Loucy (cell line): ENCODE data around the gene DEXI.
A peak's percentile ranks its signal among the peaks of the same experiment; 100 is the strongest.

Experiments
- H2AFZ ChIP-seq: fragments of 200-600 bp; sonication (generic); 2 replicates; pipeline ENCODE4 v1.6.0; 2016; ENCODE audit warnings: antibody characterized with exemption, mild to moderate bottlenecking, low read length, moderate library complexity
- H3F3A ChIP-seq: fragments of 200-600 bp; 2 replicates; pipeline ENCODE4 v1.6.0; 2016; ENCODE audit warnings: antibody characterized with exemption, low read depth, mild to moderate bottlenecking
- H3K27me3 ChIP-seq: fragments of 200-600 bp; sonication (generic); 2 replicates; pipeline ENCODE4 v1.6.1; 2014; ENCODE audit warnings: low read length, mild to moderate bottlenecking; ENCODE audit not compliant: insufficient read depth, poor library complexity, severe bottlenecking
- H3K36me3 ChIP-seq: fragments of 200-600 bp; sonication (generic); 2 replicates; pipeline ENCODE4 v1.6.1; 2016; ENCODE audit warnings: low read length; ENCODE audit not compliant: insufficient read depth
- H3K4me1 ChIP-seq: fragments of 200-600 bp; sonication (generic); 2 replicates; pipeline ENCODE4 v1.5.1; 2014; ENCODE audit warnings: low read length, mild to moderate bottlenecking; ENCODE audit not compliant: insufficient read depth, poor library complexity, severe bottlenecking
- H3K4me2 ChIP-seq: fragments of 200-600 bp; sonication (generic); 2 replicates; pipeline ENCODE4 v1.6.0; 2014; ENCODE audit warnings: antibody characterized with exemption, low read length, low read depth, mild to moderate bottlenecking; ENCODE audit not compliant: poor library complexity, severe bottlenecking
- H3K4me3 ChIP-seq: fragments of 200-600 bp; sonication (generic); 2 replicates; pipeline ENCODE4 v1.5.1; 2014; ENCODE audit warnings: low read length, mild to moderate bottlenecking, mixed read lengths; ENCODE audit not compliant: poor library complexity, severe bottlenecking
- H3K79me2 ChIP-seq: fragments of 200-600 bp; sonication (generic); 2 replicates; pipeline ENCODE4 v1.6.1; 2014; ENCODE audit warnings: low read length; ENCODE audit not compliant: insufficient read depth
- H3K9ac ChIP-seq: fragments of 200-600 bp; sonication (generic); 2 replicates; pipeline ENCODE4 v1.6.0; 2014; ENCODE audit warnings: mild to moderate bottlenecking, low read depth, low read length, moderate library complexity; ENCODE audit not compliant: poor library complexity, severe bottlenecking
- H3K9me2 ChIP-seq: fragments of 200-600 bp; sonication (generic); replicated peaks from 2 replicates; pipeline ENCODE4 v1.6.1; 2016; ENCODE audit warnings: low read depth, low read length, mixed read lengths
- H3K9me3 ChIP-seq: fragments of 200-600 bp; sonication (generic); 2 replicates; pipeline ENCODE4 v1.6.1; 2014; ENCODE audit warnings: mild to moderate bottlenecking, antibody characterized with exemption, low read length, low read depth; ENCODE audit not compliant: insufficient read depth
- H4K20me1 ChIP-seq: fragments of 200-600 bp; sonication (generic); 2 replicates; pipeline ENCODE4 v1.6.0; 2014; ENCODE audit warnings: antibody characterized with exemption, low read length, mild to moderate bottlenecking; ENCODE audit not compliant: insufficient read depth, poor library complexity, severe bottlenecking
- CTCF ChIP-seq: fragments of 200-600 bp; sonication (generic); conservative IDR thresholded peaks from 2 replicates; pipeline ENCODE4 v1.5.1; 2014; ENCODE audit warnings: mild to moderate bottlenecking, antibody characterized with exemption, low read length
- EZH2phosphoT487 ChIP-seq: fragments of 200-600 bp; IDR thresholded peaks from 2 replicates; pipeline ENCODE4 v1.6.1; 2018; ENCODE audit warnings: antibody characterized with exemption, mild to moderate bottlenecking, moderate library complexity, borderline replicate concordance

DEXI gene

GRCh38 chr16:10965440-10966061 is 23.3 kb upstream of the DEXI start:
- peaks cover 21% of the 10 kb centered on the region; the same call in 1 of the 2 replicates for H3K36me3 ChIP-seq
- no peak overlapping the region for H3K9ac ChIP-seq
- H3K4me2 ChIP-seq = peak overlapping the region; percentile 42

GRCh38 chr16:10964891-10965326 is 22.6 kb upstream of the DEXI start:
- H3K27me3 ChIP-seq = no peaks in the 10 kb centered on the region
- H3K79me2 ChIP-seq = no peaks in the 10 kb centered on the region
- H2AFZ ChIP-seq = no peak overlapping the region
- H3K4me3 ChIP-seq = no peak overlapping the region
- peak overlapping the region; percentile 42 for H3K4me2 ChIP-seq
- TF ChIP-seq CTCF (no peak), EZH2phosphoT487 (no peak)
- H3K9ac ChIP-seq = no peak overlapping the region
- H3K9me2 ChIP-seq = no peaks in the 10 kb centered on the region
- H3K4me1 ChIP-seq = peaks cover 14% of the 10 kb centered on the region
- peaks cover 15% of the 10 kb centered on the region; the same call in 1 of the 2 replicates for H3K36me3 ChIP-seq
- H3K9me3 ChIP-seq = no peaks in the 10 kb centered on the region
- H3F3A ChIP-seq = no peaks in the 10 kb centered on the region
- no peaks in the 10 kb centered on the region for H4K20me1 ChIP-seq

More at GRCh38 chr16:10965440-10966061, 23.3 kb upstream of the DEXI start:
- no peaks in the 10 kb centered on the region for H3K27me3 ChIP-seq
- H4K20me1 ChIP-seq = no peaks in the 10 kb centered on the region
- no peak for TF ChIP-seq EZH2phosphoT487
- no peak for TF ChIP-seq CTCF
- H3K4me3 ChIP-seq = no peak overlapping the region
- no peaks in the 10 kb centered on the region for H3K9me2 ChIP-seq
- H2AFZ ChIP-seq = no peak overlapping the region
- peaks cover 14% of the 10 kb centered on the region for H3K4me1 ChIP-seq
- no peaks in the 10 kb centered on the region for H3K9me3 ChIP-seq
- H3F3A ChIP-seq = no peaks in the 10 kb centered on the region
- no peaks in the 10 kb centered on the region for H3K79me2 ChIP-seq

GRCh38 chr16:10964039-10964890 is 22.0 kb upstream of the DEXI start:
- Histone ChIP-seq H3K9me3 (no peaks in the 10 kb centered on the region), H3F3A (no peaks in the 10 kb centered on the region), H2AFZ (no peak overlapping the region), H3K9ac (no peak overlapping the region), H3K79me2 (no peaks in the 10 kb centered on the region), H3K4me2 (peak overlapping the region; percentile 34), H3K9me2 (no peaks in the 10 kb centered on the region), H3K4me1 (peaks cover 14% of the 10 kb centered on the region), H4K20me1 (no peaks in the 10 kb centered on the region), H3K27me3 (no peaks in the 10 kb centered on the region), H3K4me3 (no peak overlapping the region), H3K36me3 (peaks cover 12% of the 10 kb centered on the region; the same call in 1 of the 2 replicates)
- TF ChIP-seq CTCF = peak; percentile 68
- no peak for TF ChIP-seq EZH2phosphoT487
